Stomach (tissue), 4 donors: ENCODE results near the gene ZBTB22.

Experiments used
- CTCF ChIP-seq, 7 experiments: fragments of 450-650 bp in 4 of 7; fragments of 200-600 bp in 3 of 7; sonication (generic) in 3 of 7; IDR thresholded peaks; one replicate each; pipeline ENCODE4 v1.5.1; 2016 to 2019; ENCODE audit warnings: antibody characterized with exemption in 7 of 7, control low read depth in 2 of 7, mild to moderate bottlenecking in 1 of 7
- EP300 ChIP-seq: sonication (generic); formaldehyde crosslinking; IDR thresholded peaks from one replicate; pipeline ENCODE4 v1.6.1; 2017; ENCODE audit warnings: antibody characterized with exemption
- POLR2A ChIP-seq, 4 donors: fragments of 450-650 bp; IDR thresholded peaks; one replicate each; pipeline ENCODE4 v1.6.1; 2016; ENCODE audit warnings: antibody characterized with exemption in 4 of 4, control low read depth in 2 of 4, mild to moderate bottlenecking in 1 of 4, moderate library complexity in 1 of 4
- POLR2AphosphoS5 ChIP-seq, 3 donors: sonication (generic); formaldehyde crosslinking; IDR thresholded peaks; one replicate each; pipeline ENCODE4 v1.6.1; 2016; ENCODE audit warnings: antibody characterized with exemption in 3 of 3

GRCh38 chr6:33336495-33336894 is 19.0 kb upstream of the ZBTB22 start:
- TF ChIP-seq CTCF (IDR thresholded peaks at IDR 0.05) (no peak), POLR2A (IDR thresholded peaks at IDR 0.05) (no peak), EP300 (no peak), POLR2AphosphoS5 (IDR thresholded peaks at IDR 0.05) (no peak)
